NCI-H1436 treated with DMSO at 0.1 percent for 48 hours (cell line): ENCODE results near the gene ALDOB.
A peak's percentile ranks its signal among the peaks of the same experiment; 100 is the strongest.

Experiments
- DNase-seq: peaks from one replicate; lab custom pipeline; 2025; lab: John Stamatoyannopoulos, UW

Gene ALDOB

DNA sequence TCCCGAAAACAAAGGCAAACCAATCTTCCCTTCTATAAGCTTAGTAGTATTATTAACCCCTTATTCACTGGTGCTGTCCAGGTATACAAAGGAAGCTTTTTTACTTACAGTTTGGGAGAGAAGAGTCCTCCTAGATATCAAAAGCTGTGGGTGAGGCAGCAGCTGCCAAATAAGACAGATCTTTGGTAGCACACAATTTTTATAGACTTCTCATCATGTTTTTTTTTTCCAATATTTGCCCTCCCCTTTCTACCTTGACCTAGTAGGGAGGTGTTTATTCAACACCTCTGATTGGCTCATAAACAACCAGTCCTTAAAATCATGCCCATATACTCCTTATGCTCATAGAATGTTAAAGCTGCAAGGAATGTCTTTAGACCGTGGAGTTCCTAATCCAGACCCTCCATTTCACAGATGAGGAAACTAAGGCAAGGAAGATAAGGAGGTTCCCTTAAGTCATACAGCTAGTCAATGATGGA, at the start of gene ALDOB:
Gene ALDOB (minus strand): TSS at position 174 of the 479 bp plus-strand sequence. CDS start 4,887 bp downstream, outside the sequence.
- no peak for DNase-seq

DNA sequence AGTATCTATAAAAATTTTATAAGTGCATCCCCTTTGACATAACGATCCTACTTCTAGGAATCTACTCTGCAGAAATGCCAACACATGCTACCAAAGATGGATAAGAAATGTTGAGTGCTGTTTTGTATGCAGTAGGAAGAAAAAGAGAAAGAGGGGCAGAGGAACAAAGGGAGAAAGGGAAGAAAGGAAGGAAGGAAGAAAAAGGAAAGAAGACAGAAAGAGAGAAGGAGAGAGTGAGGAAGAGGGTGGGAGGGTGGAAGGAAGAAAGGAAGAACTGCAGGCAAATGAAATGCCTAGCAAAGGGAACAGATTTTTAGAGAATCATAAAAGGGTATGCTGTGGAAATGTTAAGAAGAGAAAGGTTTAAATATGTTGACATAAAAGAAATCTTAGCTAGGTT, 48.5 kb upstream of the ALDOB start:
- no peak for DNase-seq

DNA sequence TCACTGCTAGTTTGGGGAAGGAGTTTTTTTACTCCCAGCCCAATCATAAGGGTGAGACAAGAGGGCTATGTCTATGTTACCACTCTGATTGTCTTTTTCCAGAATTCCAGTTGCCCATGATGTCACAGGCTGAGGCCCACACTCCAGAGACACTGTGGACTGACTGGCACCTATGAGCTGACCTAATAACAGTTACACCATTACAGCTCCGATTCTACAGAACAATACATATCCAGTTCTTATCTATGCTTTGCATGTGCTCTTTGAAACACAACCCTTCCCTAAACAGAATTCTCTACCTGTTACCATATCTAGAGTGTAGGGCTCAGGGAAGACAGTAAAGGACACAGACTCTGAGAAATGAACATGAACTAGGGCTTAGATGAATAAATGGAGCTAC, 45.7 kb upstream of the ALDOB start:
- no peak for DNase-seq

DNA sequence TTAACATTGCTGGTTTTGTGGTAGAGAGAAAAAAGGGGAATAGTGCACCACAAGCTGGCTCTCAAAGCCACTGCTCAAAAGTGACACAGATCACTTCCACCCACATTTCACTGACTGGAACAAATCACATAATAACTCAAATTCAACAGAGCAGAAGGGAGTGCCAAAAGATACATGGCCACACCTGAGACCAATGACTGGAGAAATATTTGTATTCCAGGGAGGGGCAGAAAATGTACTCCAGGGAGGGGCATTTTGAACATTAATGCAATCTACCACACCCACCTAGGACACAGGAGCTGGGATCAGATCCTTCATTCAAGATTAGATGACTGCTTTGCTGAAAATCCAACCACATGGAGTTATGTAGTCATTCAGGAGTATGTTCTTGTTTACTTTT, 44.8 kb upstream of the ALDOB start:
- no peak for DNase-seq

DNA sequence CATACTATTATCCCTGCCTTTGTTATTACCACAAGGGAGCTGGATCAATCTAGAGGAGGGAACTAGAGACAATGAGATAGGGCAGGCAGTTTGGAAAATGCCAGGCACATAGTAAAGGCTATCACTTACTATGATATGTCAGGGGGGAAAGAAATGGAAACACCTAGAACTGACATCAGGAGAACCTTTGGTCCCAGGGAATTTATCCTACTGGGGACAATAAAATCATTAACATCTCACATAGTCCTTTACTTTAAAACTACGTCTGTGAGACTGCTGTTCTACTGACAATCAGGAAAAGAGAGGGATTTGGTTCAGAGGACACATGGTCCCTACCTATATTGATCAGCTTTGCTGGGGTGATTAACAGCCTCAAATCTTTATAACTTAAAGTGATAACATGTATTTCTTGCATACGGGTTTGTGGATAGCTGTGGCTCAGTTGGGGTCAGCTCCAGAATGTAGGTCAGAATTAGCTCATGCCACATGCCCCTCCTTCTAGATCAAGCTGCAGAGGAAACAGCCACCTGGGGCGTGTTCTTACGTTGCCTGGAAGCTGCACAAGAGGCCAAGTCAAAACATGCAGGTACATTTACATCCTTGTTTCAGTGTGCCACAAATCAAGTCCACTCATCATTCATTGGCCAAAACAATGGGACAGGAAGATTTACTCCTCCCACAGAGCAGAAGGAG, 43.9 kb upstream of the ALDOB start:
- peak; percentile 37 for DNase-seq

DNA sequence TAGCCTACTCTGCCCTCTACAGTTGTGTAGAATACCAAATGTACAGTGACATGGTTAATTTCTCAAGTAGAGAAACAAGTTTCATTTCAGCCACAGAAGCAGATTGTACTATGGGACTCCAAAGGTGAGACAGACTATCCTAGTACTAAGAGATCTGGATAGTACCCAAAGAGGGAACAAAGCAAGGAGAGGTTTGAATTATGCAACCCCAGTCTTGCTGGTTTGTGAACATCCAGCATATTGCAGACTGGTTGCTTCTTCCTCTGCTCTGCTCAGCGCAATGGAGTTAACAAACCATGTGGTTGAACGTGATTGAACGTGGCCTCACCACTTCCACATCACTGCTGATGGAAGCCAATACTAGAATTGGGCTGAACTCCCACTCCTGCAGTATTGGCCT, 43.3 kb upstream of the ALDOB start:
- DNase-seq: no peak

DNA sequence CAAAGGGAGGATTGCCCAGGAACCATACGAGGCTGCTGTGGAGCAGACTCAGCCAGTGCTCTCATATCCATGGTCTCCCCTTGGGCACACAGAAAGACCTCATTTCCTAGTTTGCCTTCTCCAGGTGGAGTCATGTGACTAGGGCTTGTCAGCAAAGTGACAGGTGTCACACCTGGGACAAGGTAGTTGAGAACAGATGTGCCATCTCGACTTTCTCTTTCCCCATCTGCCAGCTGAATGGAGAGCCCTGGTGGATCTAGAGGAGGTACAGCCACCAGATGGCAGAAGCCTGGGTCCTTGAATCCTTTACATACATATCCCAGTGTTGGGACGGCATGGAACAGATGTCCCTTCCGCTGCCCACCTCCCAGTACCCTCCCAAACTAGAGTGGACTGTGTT, 42.9 kb upstream of the ALDOB start:
- no peak for DNase-seq

DNA sequence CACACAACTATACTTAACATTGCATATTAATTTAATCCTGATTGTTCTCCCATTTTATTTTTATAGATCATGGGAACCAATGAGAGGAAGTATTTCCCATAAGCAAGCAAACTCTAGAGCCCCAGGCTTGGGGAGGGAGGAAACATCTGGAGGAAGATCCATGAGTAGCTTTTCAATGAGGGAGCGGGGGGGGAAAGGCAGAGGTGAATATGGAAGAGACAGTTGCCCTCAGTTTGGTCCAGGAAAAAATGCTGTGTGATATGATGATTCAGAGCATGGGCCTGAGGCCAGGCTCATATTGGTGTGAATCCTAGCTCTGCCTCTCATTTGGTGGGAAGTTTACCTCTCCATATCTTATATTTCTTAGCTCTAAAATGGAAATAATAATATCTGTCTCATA, 42.2 kb upstream of the ALDOB start:
- DNase-seq: no peak

DNA sequence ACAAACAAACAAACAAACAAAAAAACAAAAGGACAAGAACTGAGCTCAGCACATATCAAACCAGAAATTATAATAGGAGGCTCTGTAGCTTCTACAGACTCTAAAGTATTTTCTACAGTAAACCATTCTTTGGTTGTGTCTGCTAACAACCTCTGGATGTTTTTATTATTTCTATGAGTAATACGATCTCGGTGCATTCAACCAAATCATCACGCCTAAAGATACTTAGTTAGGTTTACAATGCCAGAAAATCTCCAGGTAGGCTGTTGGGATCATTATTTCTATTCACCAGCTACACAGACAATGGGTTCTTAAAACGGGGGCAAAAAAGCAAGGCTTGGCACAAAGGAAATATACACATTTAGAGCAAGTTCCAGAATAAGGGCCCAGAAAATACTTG, 41.6 kb upstream of the ALDOB start:
- DNase-seq: no peak

DNA sequence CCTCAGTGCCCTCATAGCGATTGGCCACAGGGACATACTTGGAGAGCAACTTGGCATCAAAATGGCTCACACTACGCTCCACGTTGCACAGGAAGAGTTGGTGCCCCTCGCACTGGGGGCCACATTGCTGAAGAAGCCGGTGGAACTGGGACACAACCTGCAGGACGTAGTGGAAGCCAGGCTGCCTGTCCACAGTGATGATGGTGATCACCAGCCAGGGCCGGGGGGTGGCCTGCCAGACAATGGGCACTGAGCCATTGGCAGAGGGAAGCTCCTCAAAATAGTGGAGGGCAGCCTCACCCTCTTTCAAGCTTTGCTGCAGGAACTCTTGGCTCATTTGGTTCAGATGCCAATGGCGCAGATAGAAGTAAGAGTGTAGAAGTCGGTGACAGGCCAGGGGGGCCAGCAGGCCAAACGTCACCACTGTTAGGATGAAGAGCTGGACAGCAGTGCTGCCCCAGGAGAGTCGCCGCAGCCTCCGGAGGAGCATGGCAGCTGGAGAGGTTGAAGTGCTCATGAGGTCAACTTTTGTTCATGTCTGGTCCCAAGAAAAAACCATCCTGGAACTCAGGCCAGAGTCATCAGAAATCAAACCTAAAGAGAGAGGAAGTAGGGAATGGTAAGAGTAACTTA, 41.1 kb upstream of the ALDOB start:
- DNase-seq: no peak

DNA sequence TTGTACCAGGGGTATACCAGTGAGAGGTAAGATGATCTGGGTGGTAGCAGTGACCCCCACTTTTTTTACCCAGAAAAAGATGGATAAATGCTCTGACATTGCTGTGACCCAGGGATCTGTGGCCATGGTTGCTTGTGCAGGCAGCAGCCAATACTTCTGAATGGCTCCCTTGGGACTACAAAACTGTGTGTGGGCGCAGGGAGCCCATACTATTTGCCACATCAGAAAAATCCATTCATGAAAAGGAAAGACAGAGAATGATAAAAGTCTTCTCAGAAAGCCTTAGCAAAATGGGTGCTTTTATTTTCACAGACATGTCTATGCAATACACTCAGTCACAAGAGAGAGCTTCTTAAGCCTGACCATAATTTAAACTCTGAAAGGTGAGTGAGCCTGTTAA, 37.3 kb upstream of the ALDOB start:
- no peak for DNase-seq

DNA sequence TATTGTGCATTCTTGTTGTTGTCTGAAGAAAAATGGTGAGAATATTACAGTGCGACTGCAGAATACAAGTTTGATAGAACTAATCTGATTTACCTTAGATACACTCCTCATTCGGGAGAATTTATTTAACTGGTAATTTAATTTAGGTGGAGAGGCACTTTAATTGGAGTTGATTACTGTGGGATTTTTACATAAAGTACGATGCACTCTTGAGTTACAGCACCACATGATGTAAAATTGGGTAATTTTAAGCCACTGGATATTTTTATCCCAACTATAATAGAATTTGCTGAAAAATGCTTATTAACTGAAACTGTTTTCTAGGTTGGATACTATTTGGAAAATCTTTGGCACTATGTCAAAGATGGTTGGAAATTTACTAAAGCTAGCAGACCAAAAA, 35.4 kb upstream of the ALDOB start:
- no peak for DNase-seq

DNA sequence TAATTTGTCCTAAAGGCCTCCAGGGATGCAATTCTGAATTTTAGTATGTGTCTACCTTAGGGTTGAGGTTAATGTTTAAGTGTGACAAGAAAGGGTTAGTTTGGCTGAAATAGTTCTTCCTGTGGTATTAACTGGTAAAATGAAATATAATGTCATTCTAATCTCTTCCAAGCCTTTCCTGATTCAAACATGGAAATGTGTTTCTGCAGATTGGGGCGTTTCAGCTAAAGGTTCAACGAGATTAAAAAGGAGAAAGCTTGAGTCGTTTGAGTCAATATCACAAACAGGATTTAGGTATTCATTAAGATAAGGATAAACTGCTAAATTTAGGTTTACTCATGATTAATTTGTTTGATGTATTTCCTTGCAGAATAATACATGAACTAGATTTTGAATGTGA, 34.4 kb upstream of the ALDOB start:
- DNase-seq: no peak

DNA sequence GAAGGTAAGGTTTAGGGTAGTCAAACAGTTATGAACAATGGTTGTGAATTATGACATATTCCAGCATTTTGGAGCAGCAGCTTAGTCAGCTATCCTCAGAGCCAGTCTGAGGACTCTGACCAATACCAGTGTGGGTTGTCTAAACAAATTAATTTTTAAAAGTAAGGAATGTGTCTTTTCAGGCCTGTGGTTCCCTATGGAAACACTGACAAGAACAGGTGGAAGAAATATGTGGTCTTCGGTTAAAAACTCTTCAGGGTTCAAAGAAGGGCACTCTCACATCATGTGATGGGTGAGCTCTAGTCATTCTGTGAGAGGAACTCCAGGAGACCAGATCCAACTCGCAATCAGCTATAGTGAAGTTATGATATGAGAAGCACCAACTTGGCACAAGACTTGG, 33.5 kb upstream of the ALDOB start:
- DNase-seq: no peak

DNA sequence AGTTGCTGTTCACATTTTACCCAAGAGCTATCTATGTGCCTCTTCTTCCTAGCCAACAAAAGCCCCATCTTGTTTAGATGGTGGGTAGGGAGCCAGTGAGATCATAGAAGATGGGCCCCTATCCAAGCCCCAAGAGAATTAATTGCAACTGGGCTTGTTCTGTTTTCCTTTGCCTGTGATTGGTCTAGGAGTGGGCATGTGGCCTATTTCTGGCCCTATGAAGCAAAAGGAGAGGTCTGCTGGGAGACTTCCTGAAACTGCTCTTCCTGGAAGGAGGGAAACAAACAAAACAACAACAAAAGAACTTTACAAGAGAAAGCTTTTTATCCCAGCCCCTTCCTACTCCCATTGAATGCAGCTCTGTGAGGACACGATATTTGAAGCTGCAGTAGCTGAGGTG, 32.5 kb upstream of the ALDOB start:
- DNase-seq: no peak

DNA sequence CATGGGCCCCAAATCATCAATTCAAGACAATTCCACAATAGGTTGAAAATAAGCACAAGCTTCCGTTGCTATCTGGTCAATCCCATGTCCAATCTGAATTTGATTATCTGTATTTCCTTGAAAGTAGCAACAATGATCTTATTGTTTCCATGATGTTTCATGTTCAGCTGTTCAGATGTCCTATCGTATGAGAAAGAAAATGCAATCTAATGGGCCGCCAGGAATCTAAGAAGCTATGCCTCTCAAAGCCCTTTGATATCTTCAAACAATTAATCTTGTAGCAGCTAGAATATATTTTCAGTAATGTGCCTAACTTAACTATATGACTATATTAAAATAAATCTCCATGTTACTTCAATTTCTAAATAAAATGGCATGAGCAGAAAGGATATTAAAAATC, 32.1 kb upstream of the ALDOB start:
- DNase-seq: no peak

DNA sequence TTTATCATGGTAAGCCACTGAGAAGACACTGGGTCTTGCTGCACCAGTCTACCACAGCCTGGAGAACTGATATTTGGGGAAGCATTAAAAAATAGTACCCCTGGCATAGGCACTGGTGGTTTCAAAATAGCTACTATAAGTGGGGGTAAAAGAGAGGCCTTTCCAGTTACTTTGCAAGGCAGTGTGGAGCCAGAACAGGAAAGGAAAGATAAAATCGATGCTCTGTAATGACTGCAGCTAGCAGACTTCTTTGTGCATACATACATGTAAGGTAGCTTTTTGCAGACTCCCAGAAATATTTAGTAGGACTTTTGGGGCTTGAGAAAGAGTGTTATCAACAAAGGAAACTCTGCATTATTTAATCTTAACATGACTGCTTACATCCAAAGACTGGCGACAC, 31.3 kb upstream of the ALDOB start:
- no peak for DNase-seq

DNA sequence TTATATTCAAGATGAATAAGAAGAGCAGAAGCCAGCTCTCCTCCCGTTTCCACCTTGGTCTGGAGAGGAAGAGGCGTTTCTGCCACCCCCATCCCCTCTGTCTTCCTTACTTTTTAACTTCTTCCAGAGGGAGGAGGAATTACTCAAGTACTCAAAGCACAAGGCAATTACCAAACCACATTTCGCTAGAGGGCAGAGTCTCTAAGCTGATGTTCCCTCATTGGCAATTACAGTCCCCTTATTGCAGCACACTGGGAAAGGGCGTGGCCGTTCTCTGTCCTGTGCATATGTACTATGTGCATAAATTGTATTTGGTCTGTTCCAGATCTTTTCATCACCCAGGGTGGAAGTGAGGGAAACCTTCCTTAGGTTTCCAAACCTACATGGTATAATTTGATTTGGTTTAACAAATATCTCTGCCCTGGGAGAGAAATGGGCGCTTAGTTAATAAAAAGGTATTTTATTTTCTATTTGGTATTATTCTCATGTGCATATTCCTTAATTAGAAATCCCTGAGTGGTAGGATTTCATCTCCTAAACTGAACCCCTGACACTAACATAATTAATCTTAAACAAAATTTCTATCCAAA, 29.8 kb upstream of the ALDOB start:
- DNase-seq: peak; percentile 48

DNA sequence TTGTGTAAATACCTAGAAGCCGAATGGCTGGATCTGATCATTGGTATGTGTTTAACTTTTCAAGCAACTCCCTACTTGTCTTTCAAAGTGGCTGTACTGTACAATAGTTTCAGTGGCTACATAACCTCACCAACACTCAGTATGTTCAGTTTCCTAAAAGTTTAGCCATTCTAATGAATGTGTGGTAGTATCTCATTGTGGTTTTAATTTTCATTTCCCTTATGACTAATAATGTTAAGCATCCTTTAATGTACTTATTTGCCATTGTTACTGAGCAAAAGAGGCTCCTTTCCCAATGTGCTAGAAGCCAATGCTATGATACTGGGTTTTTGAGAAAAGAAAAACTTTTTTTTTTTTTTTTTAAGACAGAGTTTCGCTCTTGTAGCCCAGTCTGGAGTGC, 27.8 kb upstream of the ALDOB start:
- DNase-seq: no peak

DNA sequence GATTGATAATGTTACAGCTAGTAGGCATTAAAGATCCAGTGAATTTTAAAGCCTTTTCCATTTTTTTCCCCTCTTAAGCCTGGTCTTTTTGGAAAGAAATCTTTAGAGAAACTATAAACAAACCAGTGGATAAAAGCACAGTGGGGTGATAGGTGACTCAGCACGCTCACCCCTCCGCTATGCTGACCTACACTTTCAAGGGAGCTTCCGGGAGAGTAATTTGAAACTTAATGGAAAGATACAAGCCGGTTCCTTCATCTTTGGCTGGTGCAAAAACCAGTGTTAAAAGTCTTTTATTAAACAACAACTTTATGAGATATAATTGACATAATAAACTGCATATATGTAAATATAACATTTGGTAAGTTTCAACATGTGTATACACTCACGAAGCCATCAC, 27.0 kb upstream of the ALDOB start:
- no peak for DNase-seq

DNA sequence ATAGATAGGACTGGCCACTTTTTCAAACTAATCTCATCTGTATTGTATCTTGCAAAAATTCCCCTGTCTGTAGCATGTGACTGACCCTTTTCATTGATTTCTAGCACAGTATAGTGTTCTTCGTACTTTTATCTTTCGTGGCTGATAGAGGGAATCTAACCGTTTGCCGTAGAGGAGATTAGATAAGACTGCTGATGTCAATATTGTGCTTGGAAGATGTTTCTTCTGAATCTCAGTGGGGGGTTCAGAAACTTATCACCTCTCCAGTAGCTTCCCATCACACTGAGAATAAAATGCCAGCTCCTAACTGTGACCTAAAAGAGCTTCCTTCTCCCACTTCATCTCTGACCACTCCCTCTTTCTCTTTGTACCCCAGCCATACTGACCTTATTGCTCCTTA, 25.4 kb upstream of the ALDOB start:
- DNase-seq: no peak

DNA sequence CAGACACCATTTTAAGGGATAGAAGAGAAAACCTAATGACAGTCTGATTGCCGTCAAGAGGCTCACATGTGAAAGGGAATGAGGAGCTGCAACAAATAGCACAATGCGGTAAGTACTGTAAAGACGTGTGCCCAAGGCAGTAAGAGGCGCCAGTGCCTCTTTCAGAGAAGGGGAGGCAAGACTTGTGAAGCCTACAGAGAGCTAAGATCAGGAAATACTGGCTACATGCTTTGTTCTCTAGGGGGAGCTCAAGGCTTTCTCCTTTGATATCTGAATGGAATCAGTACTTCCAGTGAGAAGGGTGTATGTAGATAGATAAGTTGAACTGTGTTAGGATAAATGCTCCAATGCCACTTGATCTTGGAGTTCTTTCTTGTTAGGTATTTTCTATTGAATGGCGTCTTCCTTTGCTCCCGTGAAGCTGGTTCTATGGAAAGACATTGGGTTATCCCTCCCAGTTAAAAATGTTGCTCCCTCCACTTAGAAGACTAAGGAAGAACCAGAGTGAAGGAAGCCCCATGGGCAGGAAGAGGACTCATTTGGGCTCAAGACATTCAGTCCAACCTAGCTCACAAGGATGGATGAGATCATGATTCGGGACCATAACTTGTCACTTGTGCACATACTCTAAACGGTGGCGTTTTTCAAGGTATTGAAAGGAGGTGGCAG, 23.5 kb upstream of the ALDOB start:
- peak; percentile 60 for DNase-seq

DNA sequence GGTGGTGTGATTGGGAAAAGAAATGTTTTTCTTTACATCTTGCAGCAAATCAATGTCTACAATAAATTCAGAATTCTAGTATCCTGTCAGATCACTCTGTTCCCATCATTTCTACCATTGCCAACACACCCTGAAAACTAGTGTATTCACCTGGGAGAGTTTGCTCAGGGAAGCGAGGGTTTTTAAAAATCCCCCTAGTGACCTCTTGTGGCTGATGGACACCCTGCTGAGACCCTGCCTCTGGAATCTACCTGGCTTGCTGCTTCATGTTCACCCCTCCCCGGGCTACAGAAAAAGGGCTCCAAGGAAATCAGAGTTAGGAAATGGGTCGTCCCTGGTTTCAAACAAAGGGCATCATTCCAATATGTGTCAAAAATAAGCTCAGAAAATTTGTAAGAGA, 21.4 kb upstream of the ALDOB start:
- no peak for DNase-seq
